Activated CD8-positive, alpha-beta T cell treated with anti-CD3 and anti-CD28 coated beads, Interleukin-2, amount 10 ng/mL, durations not matched to agents 7 days and 5 days (primary cell): ENCODE data around the gene FOSB. TPM values are rescaled to one million over a fixed set of nuclear protein-coding genes. Genes with fewer than 3 reads are reported as not detected.
"Not testable (repeated sequence)": the region's sequence is repeated elsewhere in the genome, so short reads cannot be mapped to it uniquely, and the experiment has no call there.

Experiments used
- ATAC-seq: fragments of 150-1000 bp; cut with Tn5 transposase; one replicate; pipeline ENCODE4 v1.10.0; 2021; ENCODE audit warnings: moderate library complexity
- CTCF ChIA-PET: fragments of 350-600 bp; sonication (Branson Sonifier 250); formaldehyde crosslinking; loops from one replicate; lab custom pipeline; 2021; ENCODE audit warnings: antibody characterized with exemption; lab: Charles Lee
- POLR2A ChIA-PET: fragments of 350-600 bp; sonication (Branson Sonifier 250); formaldehyde crosslinking; loops from one replicate; lab custom pipeline; 2021; ENCODE audit warnings: antibody characterized with exemption; lab: Charles Lee
- DNase-seq: peaks from one replicate; pipeline ENCODE4 v3.0.0-alpha.2; 2020
- H3K27ac Mint-ChIP-seq: one replicate; pipeline ENCODE4 v1.8.0; 2021; ENCODE audit warnings: mild to moderate bottlenecking, mixed read lengths
- H3K27me3 Mint-ChIP-seq: one replicate; pipeline ENCODE4 v1.8.0; 2021; ENCODE audit warnings: low read depth, mixed read lengths
- H3K36me3 Mint-ChIP-seq: one replicate; pipeline ENCODE4 v1.8.0; 2021; ENCODE audit warnings: low read depth, mixed read lengths
- H3K4me1 Mint-ChIP-seq: one replicate; pipeline ENCODE4 v1.8.0; 2021; ENCODE audit warnings: low read depth, mixed read lengths
- H3K4me3 Mint-ChIP-seq: one replicate; pipeline ENCODE4 v1.8.0; 2021; ENCODE audit warnings: mild to moderate bottlenecking, mixed read lengths
- H3K9me3 Mint-ChIP-seq: one replicate; pipeline ENCODE4 v1.8.0; 2022; ENCODE audit warnings: mixed read lengths; ENCODE audit not compliant: insufficient read depth
- total RNA-seq, 2 experiments: library from RNA; stranded (reverse); gene quantifications; one replicate each; pipeline ENCODE4 v1.2.3, GENCODE V29; 2021

Gene FOSB
- total RNA-seq, 2 experiments from 2014 or later, result 154 to 172 TPM

GRCh38 chr19:45428384-45429231 lies 39.2 kb upstream of the FOSB start:
- H3K4me3 Mint-ChIP-seq, result peak overlapping the region; percentile 65
- H3K27ac Mint-ChIP-seq, result no peak overlapping the region
- DNase-seq, result no peak
- peaks cover 31% of the 10 kb centered on the region for H3K4me1 Mint-ChIP-seq
- H3K9me3 Mint-ChIP-seq, result no peaks in the 10 kb centered on the region
- ChIA-PET POLR2A (interaction anchor here (1.1 kb wide), 1 partner anchor 50 kb away, joined by 7 read pairs; no protein-coding TSS in a partner anchor), CTCF (interaction anchor here (0.8 to 6.1 kb wide), 8 partner anchors 9 to 87 kb away, joined by 3 to 67 read pairs (median 4); no protein-coding TSS in a partner anchor)
- peaks cover 9% of the 10 kb centered on the region for H3K27me3 Mint-ChIP-seq
- no peaks in the 10 kb centered on the region for H3K36me3 Mint-ChIP-seq
- ATAC-seq, result peak; percentile 12

DNA sequence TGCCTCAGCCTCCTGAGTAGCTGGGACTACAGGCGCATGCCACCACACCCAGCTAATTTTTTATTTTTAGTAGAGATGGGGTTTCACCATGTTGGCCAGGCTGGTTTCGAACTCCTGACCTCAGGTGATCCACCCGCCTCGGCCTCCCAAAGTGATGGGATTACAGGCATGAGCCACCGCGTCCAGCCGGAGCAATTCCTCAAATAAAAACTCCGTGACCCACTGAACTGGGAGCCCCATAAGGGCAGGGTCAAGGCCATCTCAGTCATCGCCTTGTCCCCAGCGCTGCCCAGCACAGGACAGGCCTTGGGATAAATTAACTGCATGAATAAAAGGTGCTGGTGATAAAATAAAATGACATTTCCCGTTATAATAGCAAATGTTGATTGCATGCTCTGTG lies 37.9 kb upstream of the FOSB start:
- H3K9me3 Mint-ChIP-seq, H3K27ac Mint-ChIP-seq, H3K4me3 Mint-ChIP-seq, DNase-seq, ATAC-seq, H3K27me3 Mint-ChIP-seq, POLR2A ChIA-PET, H3K36me3 Mint-ChIP-seq: not testable (repeated sequence)
- H3K4me1 Mint-ChIP-seq, result peaks cover 20% of the 10 kb centered on the region
- CTCF ChIA-PET, result interaction anchor here (0.8 to 5.3 kb wide), 5 partner anchors 9 to 66 kb away, joined by 3 to 36 read pairs (median 3); partner anchors contain the start of gene PPP1R13L

DNA sequence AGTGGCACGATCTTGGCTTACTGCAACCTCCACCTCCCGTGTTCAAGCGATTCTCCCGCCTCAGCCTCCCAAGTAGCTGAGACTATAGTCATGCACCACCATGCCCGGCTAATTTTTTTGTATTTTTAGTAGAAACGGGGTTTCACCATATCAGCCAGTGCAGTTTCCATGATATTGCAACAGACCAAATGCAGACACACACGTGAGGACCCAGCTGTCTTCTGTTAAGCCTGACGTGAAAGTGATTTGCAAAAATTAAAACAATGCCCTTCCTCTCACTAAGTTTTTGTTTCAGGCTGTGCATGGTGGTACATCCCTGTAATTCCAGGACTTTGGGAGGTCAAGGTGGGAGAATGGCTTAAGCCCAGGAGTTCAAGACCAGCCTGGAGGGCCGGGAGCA lies 36.8 kb upstream of the FOSB start:
- H3K4me3 Mint-ChIP-seq, ATAC-seq, H3K9me3 Mint-ChIP-seq, DNase-seq, H3K36me3 Mint-ChIP-seq, H3K27ac Mint-ChIP-seq: not testable (repeated sequence)
- ChIA-PET CTCF (interaction anchor here (1.0 to 5.3 kb wide), 8 partner anchors 8 to 65 kb away, joined by 3 to 36 read pairs (median 4); partner anchors contain the start of gene PPP1R13L), POLR2A (interaction anchor here (0.7 to 1.1 kb wide), 2 partner anchors 47 to 80 kb away, joined by 3 read pairs; no protein-coding TSS in a partner anchor)
- Mint-ChIP-seq H3K27me3 (peaks cover 11% of the 10 kb centered on the region), H3K4me1 (peaks cover 15% of the 10 kb centered on the region)

DNA sequence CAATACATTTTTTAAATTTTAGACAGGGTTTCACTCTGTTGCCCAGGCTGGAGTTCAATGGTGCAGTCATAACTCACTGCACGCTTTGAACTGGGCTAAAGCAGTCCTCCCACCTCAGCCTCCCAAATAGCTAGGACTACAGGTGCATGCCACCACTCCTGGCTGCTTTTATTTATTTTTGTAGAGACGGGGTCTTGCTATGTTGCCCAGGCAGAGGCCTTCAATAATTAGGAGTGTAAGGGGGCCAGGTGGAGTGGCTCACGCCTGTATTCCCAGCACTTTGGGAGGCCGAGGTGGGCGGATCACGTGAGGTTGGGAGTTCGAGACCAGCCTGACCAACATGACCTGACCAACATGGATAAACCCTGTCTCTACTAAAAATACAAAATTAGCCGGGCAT lies 35.3 kb upstream of the FOSB start:
- Mint-ChIP-seq H3K27me3 (peaks cover 11% of the 10 kb centered on the region), H3K4me1 (peaks cover 10% of the 10 kb centered on the region)
- ATAC-seq, H3K27ac Mint-ChIP-seq, H3K36me3 Mint-ChIP-seq, H3K4me3 Mint-ChIP-seq, H3K9me3 Mint-ChIP-seq, POLR2A ChIA-PET, DNase-seq: not testable (repeated sequence)
- CTCF ChIA-PET, result interaction anchor here (0.6 to 5.3 kb wide), 4 partner anchors 26 to 53 kb away, joined by 3 to 36 read pairs (median 13); partner anchors contain the start of gene PPP1R13L

DNA sequence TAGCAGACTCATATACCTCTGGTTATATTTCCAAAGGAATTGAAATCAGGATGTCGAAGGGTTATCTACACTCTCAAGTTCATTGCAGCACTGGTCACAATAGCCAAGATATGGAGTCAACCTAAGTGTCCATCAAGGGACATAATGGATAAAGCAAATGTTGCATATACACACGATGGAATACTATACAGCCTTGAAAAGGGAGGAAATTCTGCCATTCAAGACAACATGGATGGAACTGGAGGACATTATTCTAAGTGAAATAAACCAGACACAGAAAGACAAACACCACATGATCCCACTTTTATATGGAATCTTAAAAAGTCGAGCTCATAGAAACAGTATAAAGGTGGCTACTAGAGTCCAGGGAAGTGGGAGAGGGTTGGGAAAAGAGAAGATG lies 30.5 kb upstream of the FOSB start:
- CTCF ChIA-PET, result interaction anchor here (0.9 to 9.1 kb wide), 3 partner anchors 9 to 48 kb away, joined by 4 to 455 read pairs (median 9); no protein-coding TSS in a partner anchor
- Mint-ChIP-seq H3K27ac (no peak overlapping the region), H3K4me1 (peaks cover 17% of the 10 kb centered on the region), H3K27me3 (peaks cover 2% of the 10 kb centered on the region), H3K4me3 (no peak overlapping the region), H3K36me3 (no peaks in the 10 kb centered on the region), H3K9me3 (no peaks in the 10 kb centered on the region)
- no peak for ATAC-seq
- no peak for DNase-seq
- POLR2A ChIA-PET, result interaction anchor here (3.3 kb wide), 1 partner anchor 41 kb away, joined by 35 read pairs; no protein-coding TSS in a partner anchor

DNA sequence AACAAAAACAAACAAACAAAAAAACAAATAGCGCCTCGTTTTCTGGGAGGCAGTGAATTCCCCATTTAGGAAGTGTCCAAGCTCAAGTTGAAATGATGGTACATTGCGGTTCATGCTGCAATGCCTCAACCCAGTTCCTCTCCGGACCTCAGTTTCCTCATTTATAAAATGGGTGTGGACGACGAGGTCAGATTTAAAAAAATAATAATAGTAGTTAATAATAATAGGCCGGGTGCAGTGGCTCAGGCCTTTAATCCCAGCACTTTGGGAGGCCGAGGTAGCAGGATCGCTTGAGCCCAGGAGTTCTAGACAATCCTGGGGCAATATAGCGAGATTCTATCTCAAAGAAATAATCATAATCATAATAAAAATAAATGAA lies 28.6 kb upstream of the FOSB start:
- Mint-ChIP-seq H3K36me3 (no peaks in the 10 kb centered on the region), H3K4me3 (peak overlapping the region; percentile 62), H3K9me3 (no peaks in the 10 kb centered on the region), H3K27ac (no peak overlapping the region), H3K4me1 (peaks cover 33% of the 10 kb centered on the region), H3K27me3 (peaks cover 2% of the 10 kb centered on the region)
- POLR2A ChIA-PET, result interaction anchor here (0.6 to 3.3 kb wide), 13 partner anchors 10 to 253 kb away, joined by 3 to 35 read pairs (median 4); partner anchors contain the start of genes FOSB, QPCTL and SNRPD2
- no peak for ATAC-seq
- DNase-seq, result no peak
- CTCF ChIA-PET, result interaction anchor here (0.7 to 9.1 kb wide), 41 partner anchors 8 to 261 kb away, joined by 3 to 455 read pairs (median 7); partner anchors contain the start of genes BLOC1S3, FOSB, PPM1N and PPP1R13L

- H3K9me3 Mint-ChIP-seq, result no peaks in the 10 kb centered on the region
- H3K36me3 Mint-ChIP-seq, result no peaks in the 10 kb centered on the region
- peak overlapping the region; percentile 83 for H3K27ac Mint-ChIP-seq
- ChIA-PET POLR2A (interaction anchor here (0.6 to 3.3 kb wide), 13 partner anchors 10 to 252 kb away, joined by 3 to 35 read pairs (median 4); partner anchors contain the start of genes FOSB, QPCTL and SNRPD2), CTCF (interaction anchor here (0.7 to 9.1 kb wide), 42 partner anchors 9 to 261 kb away, joined by 3 to 455 read pairs (median 7); partner anchors contain the start of genes BLOC1S3, FOSB, PPM1N and PPP1R13L)
- peaks cover 37% of the 10 kb centered on the region for H3K4me1 Mint-ChIP-seq
- ATAC-seq, result peak; percentile 72
- peak; percentile 92 for DNase-seq
- peak overlapping the region; percentile 62 for H3K4me3 Mint-ChIP-seq
- H3K27me3 Mint-ChIP-seq, result peaks cover 2% of the 10 kb centered on the region
These were observed 28.1 kb upstream of the FOSB start for GRCh38 chr19:45439569-45440258.

DNA sequence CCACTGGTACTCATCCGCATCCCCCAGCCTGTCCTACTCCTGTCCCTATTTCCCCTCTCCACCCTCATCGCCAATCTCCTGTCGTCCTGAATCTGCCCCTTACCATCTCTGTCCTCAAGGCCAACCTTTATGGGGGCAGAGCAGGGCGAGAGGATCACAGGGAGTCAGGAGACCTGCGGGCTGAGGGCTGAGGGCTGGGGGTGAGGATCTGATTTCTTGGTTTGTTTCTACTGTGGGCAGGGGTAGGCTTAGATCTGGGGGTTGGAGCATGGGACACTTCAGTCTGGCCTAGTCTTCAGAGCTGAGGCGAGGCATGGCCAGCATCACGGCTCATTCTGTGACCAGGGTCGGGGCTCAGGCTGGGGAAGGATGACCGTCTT lies 27.5 kb upstream of the FOSB start:
- POLR2A ChIA-PET, result interaction anchor here (1.3 to 3.3 kb wide), 5 partner anchors 27 to 252 kb away, joined by 3 to 35 read pairs (median 14); partner anchors contain the start of genes FOSB, QPCTL and SNRPD2
- Mint-ChIP-seq H3K9me3 (no peaks in the 10 kb centered on the region), H3K36me3 (no peaks in the 10 kb centered on the region), H3K4me1 (peaks cover 38% of the 10 kb centered on the region), H3K4me3 (peak overlapping the region; percentile 62), H3K27me3 (no peaks in the 10 kb centered on the region), H3K27ac (peak overlapping the region; percentile 83)
- CTCF ChIA-PET, result interaction anchor here (0.6 to 9.1 kb wide), 29 partner anchors 8 to 262 kb away, joined by 3 to 455 read pairs (median 8); partner anchors contain the start of genes BLOC1S3, FOSB, PPM1N and PPP1R13L
- ATAC-seq (no peak), DNase-seq (no peak)

- Mint-ChIP-seq H3K36me3 (no peaks in the 10 kb centered on the region), H3K4me1 (peaks cover 42% of the 10 kb centered on the region), H3K9me3 (no peaks in the 10 kb centered on the region), H3K27me3 (no peaks in the 10 kb centered on the region), H3K4me3 (peak overlapping the region; percentile 62), H3K27ac (peak overlapping the region; percentile 4)
- CTCF ChIA-PET, result interaction anchor here (0.6 to 9.1 kb wide), 9 partner anchors 11 to 201 kb away, joined by 3 to 455 read pairs (median 20); partner anchors contain the start of genes FOSB and PPP1R13L
- DNase-seq (no peak), ATAC-seq (no peak)
- POLR2A ChIA-PET, result interaction anchor here (1.4 to 3.3 kb wide), 2 partner anchors 28 to 38 kb away, joined by 3 to 35 read pairs; no protein-coding TSS in a partner anchor
These were observed 26.7 kb upstream of the FOSB start for GRCh38 chr19:45440873-45441654.

DNA sequence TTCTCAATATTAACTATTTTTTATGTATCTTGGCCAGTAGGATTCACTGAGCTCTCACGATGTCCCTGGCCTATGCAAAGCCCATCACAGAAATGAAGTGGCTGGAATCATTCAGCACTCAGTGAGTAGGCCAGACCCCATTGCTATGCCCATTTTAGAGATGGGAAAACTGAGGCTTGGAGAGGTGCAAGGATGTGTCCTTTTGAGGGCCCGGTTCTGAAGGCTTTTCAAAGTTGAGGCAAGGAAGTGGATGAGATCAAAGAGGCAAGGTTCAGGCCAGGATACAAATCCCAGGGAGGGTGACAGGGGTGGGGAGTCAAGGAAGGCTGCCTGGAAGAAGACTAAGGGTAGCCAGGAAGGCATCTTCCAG lies 25.4 kb upstream of the FOSB start:
- ChIA-PET CTCF (interaction anchor here (3.9 to 9.1 kb wide), 2 partner anchors 34 to 43 kb away, joined by 117 to 455 read pairs; no protein-coding TSS in a partner anchor), POLR2A (no interaction called here)
- Mint-ChIP-seq H3K27ac (peak overlapping the region; percentile 62), H3K4me1 (peaks cover 47% of the 10 kb centered on the region), H3K9me3 (no peaks in the 10 kb centered on the region), H3K27me3 (no peaks in the 10 kb centered on the region), H3K4me3 (peak overlapping the region; percentile 71), H3K36me3 (no peaks in the 10 kb centered on the region)
- ATAC-seq (no peak), DNase-seq (no peak)
